ENCODE data around the gene TTLL12.

- TF ChIP-seq EZH2 (IDR thresholded peaks at IDR 0.05; ENCODE audit: insufficient read depth, low read length) = no peak
- no peak for TF ChIP-seq CTCF (IDR thresholded peaks at IDR 0.05; ENCODE audit: insufficient read depth, low read depth, low read length)
Measured at GRCh38 chr22:43134553-43134952, 52.4 kb downstream of the TTLL12 start.

Measured in astrocyte (in vitro differentiated cells and primary cell).